Measurements from ENCODE around the gene MRPS2.

GRCh38 chr9:135478829-135479468 lies 21.5 kb upstream of the MRPS2 start:
- TF ChIP-seq CTCF (conservative IDR thresholded peaks at IDR 0.05; ENCODE audit: low read depth, low read length) = peak; percentile 6; the same call in 1 of the 2 replicates
- TF ChIP-seq SMC3 (IDR thresholded peaks at IDR 0.05; ENCODE audit: low read depth, low read length) = no peak
- TF ChIP-seq MAZ (IDR thresholded peaks at IDR 0.05; ENCODE audit: borderline replicate concordance, low read depth, low read length) = no peak
- no peak for TF ChIP-seq POLR2A (IDR thresholded peaks at IDR 0.05; ENCODE audit: low read depth, low read length)
- TF ChIP-seq RCOR1 (IDR thresholded peaks at IDR 0.05; ENCODE audit: insufficient replicate concordance, low read length) = no peak
- TF ChIP-seq, protein P1, sequence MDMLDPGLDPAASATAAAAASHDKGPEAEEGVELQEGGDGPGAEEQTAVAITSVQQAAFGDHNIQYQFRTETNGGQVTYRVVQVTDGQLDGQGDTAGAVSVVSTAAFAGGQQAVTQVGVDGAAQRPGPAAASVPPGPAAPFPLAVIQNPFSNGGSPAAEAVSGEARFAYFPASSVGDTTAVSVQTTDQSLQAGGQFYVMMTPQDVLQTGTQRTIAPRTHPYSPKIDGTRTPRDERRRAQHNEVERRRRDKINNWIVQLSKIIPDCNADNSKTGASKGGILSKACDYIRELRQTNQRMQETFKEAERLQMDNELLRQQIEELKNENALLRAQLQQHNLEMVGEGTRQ (IDR thresholded peaks at IDR 0.05; ENCODE audit: low read depth, low read length) = peak; percentile 34; the same call in 1 of the 2 replicates
- TF ChIP-seq RAD21 (IDR thresholded peaks at IDR 0.05; ENCODE audit: low read length) = no peak
- no peak for TF ChIP-seq CEBPB (IDR thresholded peaks at IDR 0.05; ENCODE audit: low read depth, low read length)
- TF ChIP-seq CHD1 (IDR thresholded peaks at IDR 0.05; ENCODE audit: low read depth, low read length) = no peak
